Measurements from ENCODE around the gene CEP131.

GRCh38 chr17:81213978-81214377, 8.8 kb downstream of the CEP131 start:
- TF ChIP-seq CTCF (IDR thresholded peaks at IDR 0.05), result no peak
- no peak for TF ChIP-seq POLR2A (IDR thresholded peaks at IDR 0.05)
